ENCODE measurements around the gene EXOC3. TPM values are rescaled to one million over a fixed set of nuclear protein-coding genes. Genes with fewer than 3 reads are reported as not detected.
"Not testable (repeated sequence)": the region's sequence is repeated elsewhere in the genome, so short reads cannot be mapped to it uniquely, and the experiment has no call there.

EXOC3 gene
- total and polyA plus RNA-seq, 2 experiments from 2014 or later: 39.9 to 40.9 TPM

GRCh38 chr5:504326-505154 is 61.6 kb downstream of the EXOC3 start:
- no peak overlapping the region for H3K27ac ChIP-seq
- no peak overlapping the region for H2AFZ ChIP-seq
- TF ChIP-seq EZH2 (IDR thresholded peaks at IDR 0.05; ENCODE audit: insufficient read depth, poor library complexity, severe bottlenecking): no peak
- no peak for TF ChIP-seq EZH2phosphoT487 (IDR thresholded peaks at IDR 0.05; ENCODE audit: insufficient read depth, low read depth)
- WGBS, 2 experiments (ENCODE audit: low coverage in 1 of 2, low lambda C conversion rate in 2 of 2, missing lambda C conversion rate in 2 of 2): 49 to 50% methylated on average over 27 to 33 of the region's 33 CpGs
- no peaks in the 10 kb centered on the region for H3K79me2 ChIP-seq (ENCODE audit: insufficient read depth)
- no peaks in the 10 kb centered on the region for H3K4me1 ChIP-seq (ENCODE audit: insufficient read depth)
- no peaks in the 10 kb centered on the region for H3K36me3 ChIP-seq (ENCODE audit: low read depth)
- H3K4me2 ChIP-seq (ENCODE audit: unreplicated experiment): no peak overlapping the region
- H4K20me1 ChIP-seq (ENCODE audit: insufficient read depth): no peaks in the 10 kb centered on the region
- no peak overlapping the region for H3K4me3 ChIP-seq
- no peak for DNase-seq
- peaks cover 31% of the 10 kb centered on the region for H3K27me3 ChIP-seq (replicated peaks; ENCODE audit: insufficient read depth)
- no peak overlapping the region for H3K9ac ChIP-seq
- in situ Hi-C loops (cut with MboI): no loop called here
- no peaks in the 10 kb centered on the region for H3F3A ChIP-seq (ENCODE audit: insufficient read depth)
- no peaks in the 10 kb centered on the region for H3K9me2 ChIP-seq (ENCODE audit: insufficient read depth)
- no peaks in the 10 kb centered on the region for H3K9me3 ChIP-seq (ENCODE audit: low read depth)

GRCh38 chr5:505951-506525 is 63.1 kb downstream of the EXOC3 start:
- TF ChIP-seq EZH2 (IDR thresholded peaks at IDR 0.05; ENCODE audit: insufficient read depth, poor library complexity, severe bottlenecking) (no peak), EZH2phosphoT487 (IDR thresholded peaks at IDR 0.05; ENCODE audit: insufficient read depth, low read depth) (no peak)
- H4K20me1 ChIP-seq (ENCODE audit: insufficient read depth): no peaks in the 10 kb centered on the region
- H3K9me2 ChIP-seq (ENCODE audit: insufficient read depth): no peaks in the 10 kb centered on the region
- 64 to 65% methylated on average over 24 to 30 of the region's 30 CpGs for WGBS, 2 experiments (ENCODE audit: low coverage in 1 of 2, low lambda C conversion rate in 2 of 2, missing lambda C conversion rate in 2 of 2)
- no peak overlapping the region for H3K9ac ChIP-seq
- H3K36me3 ChIP-seq (ENCODE audit: low read depth): no peaks in the 10 kb centered on the region
- no peak overlapping the region for H2AFZ ChIP-seq
- no peak overlapping the region for H3K27ac ChIP-seq
- no peaks in the 10 kb centered on the region for H3K4me1 ChIP-seq (ENCODE audit: insufficient read depth)
- DNase-seq: no peak
- no peaks in the 10 kb centered on the region for H3F3A ChIP-seq (ENCODE audit: insufficient read depth)
- H3K27me3 ChIP-seq (replicated peaks; ENCODE audit: insufficient read depth): peaks cover 28% of the 10 kb centered on the region
- in situ Hi-C loops (cut with MboI): no loop called here
- no peak overlapping the region for H3K4me3 ChIP-seq
- H3K4me2 ChIP-seq (ENCODE audit: unreplicated experiment): no peak overlapping the region
- no peaks in the 10 kb centered on the region for H3K79me2 ChIP-seq (ENCODE audit: insufficient read depth)
- no peaks in the 10 kb centered on the region for H3K9me3 ChIP-seq (ENCODE audit: low read depth)

- H3K79me2 ChIP-seq (ENCODE audit: insufficient read depth); H3K4me3 ChIP-seq; H3K9ac ChIP-seq; H3K4me2 ChIP-seq (ENCODE audit: unreplicated experiment); H3K9me2 ChIP-seq (ENCODE audit: insufficient read depth); H3K9me3 ChIP-seq (ENCODE audit: low read depth); H3F3A ChIP-seq (ENCODE audit: insufficient read depth); H3K27ac ChIP-seq; DNase-seq; in situ Hi-C loops (cut with MboI); H3K36me3 ChIP-seq (ENCODE audit: low read depth); H4K20me1 ChIP-seq (ENCODE audit: insufficient read depth); H3K4me1 ChIP-seq (ENCODE audit: insufficient read depth); H2AFZ ChIP-seq: not testable (repeated sequence)
- WGBS, 2 experiments (ENCODE audit: low coverage in 1 of 2, low lambda C conversion rate in 2 of 2, missing lambda C conversion rate in 2 of 2): 92 to 97% methylated on average over 25 to 42 of the region's 42 CpGs
- H3K27me3 ChIP-seq (replicated peaks; ENCODE audit: insufficient read depth): peaks cover 12% of the 10 kb centered on the region; the same call in 1 of the 2 replicates
These were observed 65.1 kb downstream of the EXOC3 start for GRCh38 chr5:507986-508575.

- WGBS, 2 experiments (ENCODE audit: low coverage in 1 of 2, low lambda C conversion rate in 2 of 2, missing lambda C conversion rate in 2 of 2): 63 to 68% methylated on average over 18 to 22 of the region's 22 CpGs
These were observed 66.7 kb downstream of the EXOC3 start for GRCh38 chr5:509611-510185.

More at GRCh38 chr5:509611-510185, 66.7 kb downstream of the EXOC3 start:
- Histone ChIP-seq H3K4me1 (ENCODE audit: insufficient read depth) (no peaks in the 10 kb centered on the region), H3K27ac (no peak overlapping the region), H3K9me2 (ENCODE audit: insufficient read depth) (no peaks in the 10 kb centered on the region), H3K27me3 (replicated peaks; ENCODE audit: insufficient read depth) (peaks cover 17% of the 10 kb centered on the region), H3K79me2 (ENCODE audit: insufficient read depth) (no peaks in the 10 kb centered on the region), H3K9me3 (ENCODE audit: low read depth) (no peaks in the 10 kb centered on the region), H3K9ac (no peak overlapping the region), H2AFZ (no peak overlapping the region), H3F3A (ENCODE audit: insufficient read depth) (no peaks in the 10 kb centered on the region), H3K36me3 (ENCODE audit: low read depth) (no peaks in the 10 kb centered on the region), H3K4me3 (no peak overlapping the region), H3K4me2 (ENCODE audit: unreplicated experiment) (no peak overlapping the region), H4K20me1 (ENCODE audit: insufficient read depth) (no peaks in the 10 kb centered on the region)
- TF ChIP-seq EZH2 (IDR thresholded peaks at IDR 0.05; ENCODE audit: insufficient read depth, poor library complexity, severe bottlenecking): no peak
- no peak for TF ChIP-seq EZH2phosphoT487 (IDR thresholded peaks at IDR 0.05; ENCODE audit: insufficient read depth, low read depth)
- no peak for DNase-seq
- in situ Hi-C loops (cut with MboI): no loop called here

Measured in GM23248 (cell line).